ENCODE data around the gene PSMB7. TPM values are rescaled to one million over a fixed set of nuclear protein-coding genes. Genes with fewer than 3 reads are reported as not detected.
"Not testable (repeated sequence)": the region's sequence is repeated elsewhere in the genome, so short reads cannot be mapped to it uniquely, and the experiment has no call there.

Gene PSMB7
- total RNA-seq, 1 donor from 2014 or later = 73.2 TPM

GRCh38 chr9:124436320-124436719, 21.1 kb upstream of the PSMB7 start:
- H3K27me3 ChIP-seq (ENCODE audit: low read depth) = peaks cover 19% of the 10 kb centered on the region
- H3K36me3 ChIP-seq = no peaks in the 10 kb centered on the region
- no peak for TF ChIP-seq CTCF (IDR thresholded peaks at IDR 0.05)
- intact Hi-C loops (cut with DNase I) = no loop called here
- no peak overlapping the region for H3K27ac ChIP-seq
- H3K9me3 ChIP-seq = no peaks in the 10 kb centered on the region
- ATAC-seq = no peak
- DNase-seq = no peak
- H3K4me1 ChIP-seq = no peaks in the 10 kb centered on the region
- H3K4me3 ChIP-seq = no peak overlapping the region

- H3K27ac ChIP-seq = no peak overlapping the region
- ATAC-seq = no peak
- DNase-seq = no peak
- no peaks in the 10 kb centered on the region for H3K36me3 ChIP-seq
- H3K9me3 ChIP-seq = no peaks in the 10 kb centered on the region
- H3K4me1 ChIP-seq = no peaks in the 10 kb centered on the region
- intact Hi-C loops (cut with DNase I) = no loop called here
- peaks cover 6% of the 10 kb centered on the region for H3K27me3 ChIP-seq (ENCODE audit: low read depth)
- H3K4me3 ChIP-seq = no peak overlapping the region
- TF ChIP-seq CTCF (IDR thresholded peaks at IDR 0.05) = no peak
These were observed 14.3 kb upstream of the PSMB7 start for GRCh38 chr9:124429530-124429867.

- intact Hi-C loops (cut with DNase I) = no loop called here
- Histone ChIP-seq H3K4me3 (no peak overlapping the region), H3K4me1 (no peaks in the 10 kb centered on the region), H3K9me3 (no peaks in the 10 kb centered on the region), H3K36me3 (no peaks in the 10 kb centered on the region), H3K27me3 (ENCODE audit: low read depth) (peaks cover 6% of the 10 kb centered on the region), H3K27ac (no peak overlapping the region)
- no peak for ATAC-seq
- TF ChIP-seq CTCF (IDR thresholded peaks at IDR 0.05) = no peak
- DNase-seq = no peak
These were observed 13.7 kb upstream of the PSMB7 start for GRCh38 chr9:124428751-124429529.

DNA sequence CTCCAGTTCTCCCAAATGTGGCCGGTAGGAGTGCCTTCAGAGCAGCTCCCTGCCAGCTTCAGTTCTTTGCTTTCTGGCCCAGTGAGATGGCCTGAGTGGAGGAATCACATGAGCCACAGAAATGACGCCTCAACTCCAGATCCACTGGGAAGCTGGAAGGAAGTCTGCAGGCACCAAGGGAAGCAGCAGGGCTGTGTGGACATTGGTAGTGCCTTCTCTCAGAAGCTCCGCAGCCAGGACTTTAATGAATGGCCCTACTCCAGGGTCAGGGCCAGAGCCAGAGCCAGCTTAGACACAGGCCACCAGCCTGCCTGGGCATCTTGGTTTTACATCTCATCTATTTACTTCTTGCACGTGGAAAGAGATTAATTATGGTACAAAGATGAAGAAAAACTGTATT, 12.0 kb upstream of the PSMB7 start:
- no peak overlapping the region for H3K27ac ChIP-seq
- intact Hi-C loops (cut with DNase I) = no loop called here
- no peak overlapping the region for H3K4me3 ChIP-seq
- no peaks in the 10 kb centered on the region for H3K9me3 ChIP-seq
- H3K36me3 ChIP-seq = no peaks in the 10 kb centered on the region
- ATAC-seq = no peak
- TF ChIP-seq CTCF (IDR thresholded peaks at IDR 0.05) = no peak
- DNase-seq = no peak
- H3K27me3 ChIP-seq (ENCODE audit: low read depth) = peaks cover 6% of the 10 kb centered on the region
- H3K4me1 ChIP-seq = no peaks in the 10 kb centered on the region

DNA sequence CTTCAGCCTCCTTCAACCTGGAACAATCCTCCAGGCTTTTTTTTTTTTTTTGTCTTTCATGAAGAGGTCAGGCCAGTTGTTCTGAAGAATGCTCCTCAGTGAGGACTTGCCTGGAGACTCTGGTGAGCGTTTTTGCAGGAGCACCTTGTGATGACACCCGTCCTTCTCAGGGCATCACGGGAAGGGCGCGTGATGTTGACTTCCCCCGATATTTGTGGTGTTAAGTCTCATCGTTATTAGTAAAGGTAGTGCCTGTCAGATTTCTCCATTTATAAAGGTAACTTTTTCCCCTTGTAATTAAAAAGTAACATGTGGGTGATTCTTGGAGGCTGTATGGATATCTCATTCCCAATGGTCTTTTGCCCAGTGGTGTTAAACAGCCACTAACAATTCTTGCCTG, 11.1 kb upstream of the PSMB7 start:
- intact Hi-C loops (cut with DNase I) = no loop called here
- Histone ChIP-seq H3K27me3 (ENCODE audit: low read depth) (peaks cover 6% of the 10 kb centered on the region), H3K4me1 (no peaks in the 10 kb centered on the region), H3K27ac (no peak overlapping the region), H3K36me3 (no peaks in the 10 kb centered on the region), H3K4me3 (no peak overlapping the region), H3K9me3 (no peaks in the 10 kb centered on the region)
- DNase-seq (no peak), ATAC-seq (no peak)
- TF ChIP-seq CTCF (IDR thresholded peaks at IDR 0.05) = no peak

DNA sequence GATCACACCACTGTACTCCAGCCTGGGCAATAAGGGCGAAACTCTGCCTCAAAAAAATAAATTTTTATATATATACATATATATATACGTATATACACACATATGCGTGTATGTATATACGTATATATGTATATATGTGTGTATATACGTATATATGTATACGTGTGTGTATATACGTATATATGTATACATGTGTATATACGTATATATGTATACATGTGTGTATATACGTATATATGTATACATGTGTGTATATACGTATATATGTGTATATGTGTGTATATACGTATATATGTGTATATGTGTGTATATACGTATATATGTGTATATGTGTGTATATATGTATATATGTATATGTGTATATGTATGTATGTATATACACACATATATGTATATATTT, 10.5 kb upstream of the PSMB7 start:
- intact Hi-C loops (cut with DNase I); H3K4me3 ChIP-seq; H3K36me3 ChIP-seq; H3K27me3 ChIP-seq (ENCODE audit: low read depth); H3K4me1 ChIP-seq; H3K27ac ChIP-seq; DNase-seq; ATAC-seq; H3K9me3 ChIP-seq: not testable (repeated sequence)

Data from lower lobe of right lung (tissue), 2 donors.